Heart left ventricle (tissue), 16 donors: ENCODE data around the gene AGXT2. TPM values are rescaled to one million over a fixed set of nuclear protein-coding genes. Genes with fewer than 3 reads are reported as not detected.

Source experiments
- ATAC-seq, 4 donors: fragments of 200-7000 bp; cut with Tn5 transposase; one replicate each; pipeline ENCODE4 v1.9.1; 2020 to 2022; ENCODE audit warnings: moderate library complexity in 4 of 4, mild to moderate bottlenecking in 3 of 4, moderate number of reproducible peaks in 1 of 4
- DNase-seq, 5 donors: peaks; one replicate each; pipeline ENCODE4 v3.0.0-alpha.2; 2020
- H3K27ac ChIP-seq, 12 donors: fragments of 200-600 bp; sonication (generic) in 4 of 12; one replicate each; pipeline versions ENCODE4 v1.5.0 to v1.8.0; 2016 to 2022; ENCODE audit warnings: mild to moderate bottlenecking in 2 of 12
- H3K27me3 ChIP-seq, 9 donors: fragments of 200-600 bp; sonication (generic) in 2 of 9; one replicate each; pipeline versions ENCODE4 v1.5.1 to v1.8.0; 2016 to 2022; ENCODE audit warnings: mild to moderate bottlenecking in 3 of 9
- H3K36me3 ChIP-seq, 9 donors: fragments of 200-600 bp; sonication (generic) in 2 of 9; one replicate each; pipeline versions ENCODE4 v1.5.0 to v1.8.0; 2018 to 2022; ENCODE audit warnings: mild to moderate bottlenecking in 2 of 9
- H3K4me1 ChIP-seq, 12 donors: fragments of 200-600 bp; sonication (generic) in 4 of 12; one replicate each; pipeline versions ENCODE4 v1.5.0 to v1.8.0; 2016 to 2022; ENCODE audit warnings: mild to moderate bottlenecking in 3 of 12
- H3K4me3 ChIP-seq, 12 donors: fragments of 200-600 bp; sonication (generic) in 4 of 12; one replicate each; pipeline versions ENCODE4 v1.5.0 to v1.8.0; 2017 to 2022; ENCODE audit warnings: mild to moderate bottlenecking in 9 of 12, moderate library complexity in 4 of 12
- H3K9me3 ChIP-seq, 12 donors: fragments of 200-600 bp; sonication (generic) in 4 of 12; one replicate each; pipeline versions ENCODE4 v1.5.0 to v1.8.0; 2016 to 2022; ENCODE audit warnings: mild to moderate bottlenecking in 1 of 12
- POLR2A ChIP-seq, 2 donors: fragments of 450-650 bp; IDR thresholded peaks; one replicate each; pipeline ENCODE4 v1.6.1; 2017; ENCODE audit warnings: antibody characterized with exemption in 2 of 2, mild to moderate bottlenecking in 2 of 2, moderate library complexity in 2 of 2
- WGBS, 4 donors: extraction: QIAGEN DNeasy Blood & Tissue Kit in 2 of 4; methylation state at CpG; one replicate each; pipeline versions ENCODE4 v1.1.5 to v1.1.7; 2013 to 2018; 5-methylcytosine and 5-hydroxymethylcytosine counted together
- intact Hi-C, 10 donors: fragments of 100-400 bp; cut with DNase I; formaldehyde crosslinking; loops; one replicate each; pipeline versions ENCODE4 v1.11.1 to v1.14.2; 2022
- long read RNA-seq, 3 donors: library from polyadenylated mRNA; unstranded; transcript quantifications; one replicate each; pipeline ENCODE4 v2.0.0, GENCODE V29; 2020 to 2021
- polyA plus RNA-seq, 2 donors: library from polyadenylated mRNA; stranded (reverse); fragments of 200-250 nt; gene quantifications; one replicate each; pipeline ENCODE4 v1.2.3, GENCODE V29; 2013
- total RNA-seq, 9 donors: library from RNA; depleted of rRNA in 2 of 9; stranded (reverse); fragments of >200 nt in 2 of 9; fragmentation: NEBNext Ultra II Directional in 3 of 9; extraction: Animal tissue kit (Norgen Biotek cat#: 25700) in 3 of 9; gene quantifications; one replicate each; pipeline versions ENCODE4 v1.1.0 to v1.2.4, GENCODE V29; 2016 to 2023
- TF ChIP-seq, protein P1 (sequence below), 12 donors: fragments of 200-600 bp; sonication (generic) in 4 of 12; IDR thresholded peaks; one replicate each; pipeline versions ENCODE4 v1.5.0 to v1.8.0; 2018 to 2022; ENCODE audit warnings: antibody characterized with exemption in 12 of 12, mild to moderate bottlenecking in 5 of 12
- donor health status: ischemic (EF 13 %, LVEDD 7.1; RV severe dilation, severe dysfunction).
- donor health status: healthy with polysubstance abuse.
- donor health status: DM: no; HTN: yes; CAD: no.
- donor health status: DM: no; HTN: no; CAD: no.
- donor health status: ischemic (EF 25% LVEDD 6.9; RV normal size, moderate dysfunction).
- donor health status: ischemic (EF 25% LVEDD 5.7; RV mildly dilated, moderate dysfunction).
- donor health status: healthy.
- donor health status: DM: yes; HTN: yes; CAD: no.
- donor health status: ischemic (EF 35%, LVEDD 5.7; RV mildly dilated, moderate dysfunction).
- donor health status: nonischemic (EF 11% LVEDD 7.7; RV severe dilation, severe dysfunction).
- donor health status: DM: yes; HTN: yes; CAD: no.
- donor health status: PGD.
- donor health status: ischemic (EF 29% LVEDD 5.4; RV normal size, mild dysfunction).
- donor health status: nonischemic (EF 23%, LVEDD 6.1; RV moderate dilation, normal function).

AGXT2 gene, protein sequence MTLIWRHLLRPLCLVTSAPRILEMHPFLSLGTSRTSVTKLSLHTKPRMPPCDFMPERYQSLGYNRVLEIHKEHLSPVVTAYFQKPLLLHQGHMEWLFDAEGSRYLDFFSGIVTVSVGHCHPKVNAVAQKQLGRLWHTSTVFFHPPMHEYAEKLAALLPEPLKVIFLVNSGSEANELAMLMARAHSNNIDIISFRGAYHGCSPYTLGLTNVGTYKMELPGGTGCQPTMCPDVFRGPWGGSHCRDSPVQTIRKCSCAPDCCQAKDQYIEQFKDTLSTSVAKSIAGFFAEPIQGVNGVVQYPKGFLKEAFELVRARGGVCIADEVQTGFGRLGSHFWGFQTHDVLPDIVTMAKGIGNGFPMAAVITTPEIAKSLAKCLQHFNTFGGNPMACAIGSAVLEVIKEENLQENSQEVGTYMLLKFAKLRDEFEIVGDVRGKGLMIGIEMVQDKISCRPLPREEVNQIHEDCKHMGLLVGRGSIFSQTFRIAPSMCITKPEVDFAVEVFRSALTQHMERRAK
- total RNA-seq (not detected), polyA plus RNA-seq (not detected)
- long read RNA-seq, donor 1, result 0 reads
- long read RNA-seq, donor 2, result 0 reads
- long read RNA-seq, donor 3, result 0 reads

DNA sequence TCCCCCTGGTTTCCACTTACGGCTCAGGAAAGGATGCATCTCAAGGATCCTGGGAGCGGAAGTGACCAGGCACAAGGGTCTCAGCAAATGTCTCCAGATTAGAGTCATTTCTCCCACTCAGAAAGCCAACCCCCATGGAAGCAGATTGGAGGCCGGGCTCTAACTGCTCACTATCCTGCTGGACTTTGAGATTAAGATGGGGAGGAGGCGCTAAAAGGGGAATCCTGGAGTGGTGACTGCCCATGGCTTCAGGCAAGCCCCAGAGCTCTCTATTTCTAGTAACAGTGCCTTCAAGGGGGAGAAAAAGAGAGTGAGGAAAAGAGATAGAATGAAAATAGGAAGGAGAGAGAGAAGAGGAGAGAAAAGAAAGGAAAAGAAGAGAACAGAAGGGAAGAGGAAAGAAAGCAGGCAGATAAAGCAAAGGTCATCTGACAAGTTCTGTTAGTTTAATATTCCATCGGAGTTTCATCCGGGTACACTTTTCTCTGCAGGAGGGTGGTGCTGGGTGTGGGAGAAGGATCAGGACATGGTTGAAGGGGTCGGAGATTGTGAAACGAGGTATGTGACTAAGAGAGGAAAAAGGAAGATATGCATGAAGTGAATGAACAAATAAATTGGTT lies at the start of gene AGXT2:
Gene AGXT2, minus strand, starts transcription at position 165 of the 620 bp plus-strand sequence. Its CDS starts 57 bp downstream, at position 108.
- DNase-seq (no peak), ATAC-seq (no peak)
- 71 to 77% (median 73%) methylated on average over 8 of the region's 8 CpGs for WGBS, 4 donors
- intact Hi-C loops, result no loop called here
- H3K36me3 ChIP-seq, result no peaks in the 10 kb centered on the region
- H3K4me1 ChIP-seq, result no peaks in the 10 kb centered on the region
- H3K9me3 ChIP-seq, result no peaks in the 10 kb centered on the region
- H3K27me3 ChIP-seq, result peaks cover 0 to 28% (median 3%) of the 10 kb centered on the region in 9 donors
- H3K27ac ChIP-seq, result no peak within 1 kb of the TSS
- no peak within 1 kb of the TSS for H3K4me3 ChIP-seq
- TF ChIP-seq, protein P1, sequence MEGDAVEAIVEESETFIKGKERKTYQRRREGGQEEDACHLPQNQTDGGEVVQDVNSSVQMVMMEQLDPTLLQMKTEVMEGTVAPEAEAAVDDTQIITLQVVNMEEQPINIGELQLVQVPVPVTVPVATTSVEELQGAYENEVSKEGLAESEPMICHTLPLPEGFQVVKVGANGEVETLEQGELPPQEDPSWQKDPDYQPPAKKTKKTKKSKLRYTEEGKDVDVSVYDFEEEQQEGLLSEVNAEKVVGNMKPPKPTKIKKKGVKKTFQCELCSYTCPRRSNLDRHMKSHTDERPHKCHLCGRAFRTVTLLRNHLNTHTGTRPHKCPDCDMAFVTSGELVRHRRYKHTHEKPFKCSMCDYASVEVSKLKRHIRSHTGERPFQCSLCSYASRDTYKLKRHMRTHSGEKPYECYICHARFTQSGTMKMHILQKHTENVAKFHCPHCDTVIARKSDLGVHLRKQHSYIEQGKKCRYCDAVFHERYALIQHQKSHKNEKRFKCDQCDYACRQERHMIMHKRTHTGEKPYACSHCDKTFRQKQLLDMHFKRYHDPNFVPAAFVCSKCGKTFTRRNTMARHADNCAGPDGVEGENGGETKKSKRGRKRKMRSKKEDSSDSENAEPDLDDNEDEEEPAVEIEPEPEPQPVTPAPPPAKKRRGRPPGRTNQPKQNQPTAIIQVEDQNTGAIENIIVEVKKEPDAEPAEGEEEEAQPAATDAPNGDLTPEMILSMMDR (IDR thresholded peaks at IDR 0.05), result no peak
- no peak for TF ChIP-seq POLR2A (IDR thresholded peaks at IDR 0.05)

DNA sequence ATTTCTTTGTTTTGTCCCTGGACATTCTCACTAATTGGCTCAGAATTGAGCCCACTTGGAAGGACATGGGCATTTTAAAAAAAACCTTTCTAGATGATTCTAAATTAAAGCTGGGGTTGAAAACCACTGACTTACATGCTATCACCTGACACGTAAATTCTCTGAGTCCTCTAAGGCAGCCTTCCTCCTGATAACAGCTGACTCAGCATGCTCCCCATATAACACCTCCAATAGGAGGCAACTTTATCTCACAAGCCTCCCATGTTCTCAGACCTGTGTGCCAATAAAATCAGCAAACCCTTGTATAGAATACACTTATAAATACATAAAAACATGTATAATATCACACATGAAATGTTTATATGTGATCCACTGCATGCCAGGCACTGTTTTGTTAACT lies 49.2 kb upstream of the AGXT2 start:
- intact Hi-C loops, result loop anchor here in 1 of 10 donors (10.0 kb wide), 1 partner anchor 88 kb away; no protein-coding TSS in a partner anchor
- TF ChIP-seq, protein P1 (IDR thresholded peaks at IDR 0.05), result no peak
- no peak for TF ChIP-seq POLR2A (IDR thresholded peaks at IDR 0.05)
- WGBS, 4 donors, result 62 to 88% (median 66%) methylated on average over 1 of the region's 1 CpG
- DNase-seq, result no peak
- Histone ChIP-seq H3K27me3 (no peaks in the 10 kb centered on the region), H3K9me3 (no peaks in the 10 kb centered on the region), H3K36me3 (no peaks in the 10 kb centered on the region), H3K27ac (no peak overlapping the region), H3K4me1 (no peaks in the 10 kb centered on the region), H3K4me3 (no peak overlapping the region)
- no peak for ATAC-seq

DNA sequence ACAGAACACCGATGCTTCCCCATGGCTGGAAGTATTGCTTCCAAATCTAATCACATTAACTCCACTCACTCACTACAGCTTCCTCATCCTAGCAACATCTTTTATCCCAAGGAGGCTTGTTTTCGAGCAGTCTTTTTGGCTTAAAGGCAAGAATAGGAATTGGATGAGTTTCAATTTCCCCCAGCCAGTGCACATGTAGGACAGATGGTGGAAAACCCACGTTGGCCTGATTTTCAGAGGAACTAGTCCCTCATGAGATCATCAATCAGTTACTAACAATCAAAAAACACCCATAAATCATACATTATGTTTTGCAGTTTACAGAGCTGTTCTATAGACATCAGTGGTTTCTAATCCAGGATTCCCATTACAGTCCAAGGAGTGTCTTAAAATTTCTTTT lies 48.5 kb upstream of the AGXT2 start:
- H3K27me3 ChIP-seq, result no peaks in the 10 kb centered on the region
- TF ChIP-seq, protein P1 (IDR thresholded peaks at IDR 0.05), result no peak
- no peak for TF ChIP-seq POLR2A (IDR thresholded peaks at IDR 0.05)
- 43 to 63% (median 54%) methylated on average over 3 of the region's 3 CpGs for WGBS, 4 donors
- no peaks in the 10 kb centered on the region for H3K9me3 ChIP-seq
- no peaks in the 10 kb centered on the region for H3K4me1 ChIP-seq
- H3K4me3 ChIP-seq, result no peak overlapping the region
- ATAC-seq (no peak), DNase-seq (no peak)
- H3K36me3 ChIP-seq, result no peaks in the 10 kb centered on the region
- H3K27ac ChIP-seq, result no peak overlapping the region
- intact Hi-C loops, result loop anchor here in 1 of 10 donors (10.0 kb wide), 1 partner anchor 89 kb away; no protein-coding TSS in a partner anchor

DNA sequence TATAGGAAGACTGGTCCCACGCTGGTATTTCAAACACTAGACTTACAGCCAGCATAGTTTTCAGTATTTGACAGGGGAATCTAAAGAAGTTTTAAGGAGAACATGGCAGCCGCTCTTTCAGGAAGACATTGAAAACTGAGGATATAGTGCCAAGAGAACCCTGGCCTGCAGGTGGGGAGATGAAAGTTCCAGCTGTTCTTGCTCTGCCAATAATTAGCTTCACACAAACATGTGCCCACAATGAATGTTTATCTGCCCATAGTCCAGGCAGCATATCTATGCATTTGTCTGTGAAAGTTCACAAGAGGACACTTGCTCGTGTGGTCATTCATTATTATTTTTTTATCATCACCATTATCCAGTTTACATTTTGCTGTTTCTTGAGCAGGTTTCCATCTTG lies 47.6 kb upstream of the AGXT2 start:
- H3K4me1 ChIP-seq, result no peaks in the 10 kb centered on the region
- TF ChIP-seq, protein P1 (IDR thresholded peaks at IDR 0.05), result no peak
- no peak for TF ChIP-seq POLR2A (IDR thresholded peaks at IDR 0.05)
- ATAC-seq (no peak), DNase-seq (no peak)
- H3K9me3 ChIP-seq, result no peaks in the 10 kb centered on the region
- no peaks in the 10 kb centered on the region for H3K27me3 ChIP-seq
- H3K36me3 ChIP-seq, result no peaks in the 10 kb centered on the region
- WGBS, 4 donors, result 80 to 83% (median 80%) methylated on average over 3 of the region's 3 CpGs
- intact Hi-C loops, result loop anchor here in 1 of 10 donors (10.0 kb wide), 1 partner anchor 89 kb away; no protein-coding TSS in a partner anchor
- no peak overlapping the region for H3K4me3 ChIP-seq
- no peak overlapping the region for H3K27ac ChIP-seq
